ENCODE data around the gene PPM1L. TPM values are rescaled to one million over a fixed set of nuclear protein-coding genes. Genes with fewer than 3 reads are reported as not detected.

PPM1L gene
- total RNA-seq, 1 experiment from 2014 or later = 13.2 TPM

DNA sequence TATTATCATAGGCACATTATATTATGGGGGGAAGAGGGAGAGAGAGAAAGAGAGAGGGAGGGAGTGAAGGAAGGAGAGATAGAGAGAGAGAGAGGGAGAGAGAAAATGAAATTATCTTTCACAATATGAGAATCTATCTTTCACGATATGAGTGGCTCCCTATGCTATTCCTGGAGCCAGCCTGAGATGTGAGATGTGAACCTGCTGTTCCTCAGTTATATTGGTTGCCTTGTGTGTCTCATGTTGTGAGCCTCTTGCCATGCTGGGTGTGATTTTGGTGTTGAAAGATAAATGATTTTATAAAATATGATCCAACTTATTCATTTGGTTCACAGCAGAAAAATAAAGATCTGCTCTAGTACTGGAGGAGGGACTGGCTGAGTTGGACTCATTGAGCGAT is 148.7 kb downstream of the PPM1L start:
- CTCF ChIA-PET = no interaction called here

More for the DNA sequence above, 148.7 kb downstream of the PPM1L start:
- Histone ChIP-seq H3K36me3 (ENCODE audit: control insufficient read depth in 1 of 2, insufficient read depth in 2 of 2, low read length in 2 of 2) (no peaks in the 10 kb centered on the region), H3K9me3 (ENCODE audit: control insufficient read depth in 1 of 2, insufficient read depth in 1 of 2, low read depth in 1 of 2, low read length in 2 of 2) (no peaks in the 10 kb centered on the region), H3K4me1 (ENCODE audit: control insufficient read depth in 1 of 2, insufficient read depth in 2 of 2, low read length in 2 of 2) (no peaks in the 10 kb centered on the region), H3K9me2 (ENCODE audit: insufficient read depth) (no peaks in the 10 kb centered on the region), H4K20me1 (ENCODE audit: insufficient read depth) (no peaks in the 10 kb centered on the region), H3K9ac (ENCODE audit: low read length) (no peak overlapping the region), H3K27ac (ENCODE audit: low read depth, low read length) (no peak overlapping the region), H3K27me3 (ENCODE audit: insufficient read depth, low read length) (no peaks in the 10 kb centered on the region), H2AFZ (ENCODE audit: low read depth, low read length, poor library complexity, severe bottlenecking) (no peak overlapping the region), H3K4me2 (ENCODE audit: low read length) (no peak overlapping the region), H3K4me3 (replicated peaks in 1 of 2; ENCODE audit: low read depth in 1 of 2, low read length in 2 of 2) (no peak overlapping the region), H3K79me2 (ENCODE audit: insufficient read depth, low read length) (no peaks in the 10 kb centered on the region)
- intact Hi-C loops (cut with micrococcal nuclease) = no loop called here
- no TSS peak for BruUV-seq (replicated peaks)
- no peak for TF ChIP-seq CEBPB (IDR thresholded peaks at IDR 0.05; ENCODE audit: low read depth)
- TF ChIP-seq TCF7L2 (IDR thresholded peaks at IDR 0.05; ENCODE audit: borderline replicate concordance, extremely low read depth, insufficient read depth, insufficient read length) = no peak
- TF ChIP-seq, protein P1, sequence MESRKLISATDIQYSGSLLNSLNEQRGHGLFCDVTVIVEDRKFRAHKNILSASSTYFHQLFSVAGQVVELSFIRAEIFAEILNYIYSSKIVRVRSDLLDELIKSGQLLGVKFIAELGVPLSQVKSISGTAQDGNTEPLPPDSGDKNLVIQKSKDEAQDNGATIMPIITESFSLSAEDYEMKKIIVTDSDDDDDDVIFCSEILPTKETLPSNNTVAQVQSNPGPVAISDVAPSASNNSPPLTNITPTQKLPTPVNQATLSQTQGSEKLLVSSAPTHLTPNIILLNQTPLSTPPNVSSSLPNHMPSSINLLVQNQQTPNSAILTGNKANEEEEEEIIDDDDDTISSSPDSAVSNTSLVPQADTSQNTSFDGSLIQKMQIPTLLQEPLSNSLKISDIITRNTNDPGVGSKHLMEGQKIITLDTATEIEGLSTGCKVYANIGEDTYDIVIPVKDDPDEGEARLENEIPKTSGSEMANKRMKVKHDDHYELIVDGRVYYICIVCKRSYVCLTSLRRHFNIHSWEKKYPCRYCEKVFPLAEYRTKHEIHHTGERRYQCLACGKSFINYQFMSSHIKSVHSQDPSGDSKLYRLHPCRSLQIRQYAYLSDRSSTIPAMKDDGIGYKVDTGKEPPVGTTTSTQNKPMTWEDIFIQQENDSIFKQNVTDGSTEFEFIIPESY (IDR thresholded peaks at IDR 0.05; ENCODE audit: extremely low read depth, insufficient replicate concordance, low read length) = no peak
- TF ChIP-seq YY1 (IDR thresholded peaks at IDR 0.05; ENCODE audit: extremely low read depth, insufficient replicate concordance, low read depth, low read length) = no peak
- no peak for TF ChIP-seq POLR2A (IDR thresholded peaks at IDR 0.05; ENCODE audit: borderline replicate concordance, extremely low read depth, insufficient read depth, insufficient read length)
- TF ChIP-seq, protein P2, sequence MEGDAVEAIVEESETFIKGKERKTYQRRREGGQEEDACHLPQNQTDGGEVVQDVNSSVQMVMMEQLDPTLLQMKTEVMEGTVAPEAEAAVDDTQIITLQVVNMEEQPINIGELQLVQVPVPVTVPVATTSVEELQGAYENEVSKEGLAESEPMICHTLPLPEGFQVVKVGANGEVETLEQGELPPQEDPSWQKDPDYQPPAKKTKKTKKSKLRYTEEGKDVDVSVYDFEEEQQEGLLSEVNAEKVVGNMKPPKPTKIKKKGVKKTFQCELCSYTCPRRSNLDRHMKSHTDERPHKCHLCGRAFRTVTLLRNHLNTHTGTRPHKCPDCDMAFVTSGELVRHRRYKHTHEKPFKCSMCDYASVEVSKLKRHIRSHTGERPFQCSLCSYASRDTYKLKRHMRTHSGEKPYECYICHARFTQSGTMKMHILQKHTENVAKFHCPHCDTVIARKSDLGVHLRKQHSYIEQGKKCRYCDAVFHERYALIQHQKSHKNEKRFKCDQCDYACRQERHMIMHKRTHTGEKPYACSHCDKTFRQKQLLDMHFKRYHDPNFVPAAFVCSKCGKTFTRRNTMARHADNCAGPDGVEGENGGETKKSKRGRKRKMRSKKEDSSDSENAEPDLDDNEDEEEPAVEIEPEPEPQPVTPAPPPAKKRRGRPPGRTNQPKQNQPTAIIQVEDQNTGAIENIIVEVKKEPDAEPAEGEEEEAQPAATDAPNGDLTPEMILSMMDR (IDR thresholded peaks at IDR 0.05 in 2 of 3, conservative IDR thresholded peaks at IDR 0.05 in 1 of 3; ENCODE audit: borderline replicate concordance in 1 of 3, insufficient read depth in 1 of 3, low read depth in 2 of 3, low read length in 2 of 3) = no peak
- no peak for TF ChIP-seq ZNF274 (IDR thresholded peaks at IDR 0.05; ENCODE audit: low read depth, low read length)
- TF ChIP-seq CBX3 (IDR thresholded peaks at IDR 0.05; ENCODE audit: low read depth) = no peak
- TF ChIP-seq SP1 (IDR thresholded peaks at IDR 0.05; ENCODE audit: low read depth) = no peak
- TF ChIP-seq, protein P3, sequence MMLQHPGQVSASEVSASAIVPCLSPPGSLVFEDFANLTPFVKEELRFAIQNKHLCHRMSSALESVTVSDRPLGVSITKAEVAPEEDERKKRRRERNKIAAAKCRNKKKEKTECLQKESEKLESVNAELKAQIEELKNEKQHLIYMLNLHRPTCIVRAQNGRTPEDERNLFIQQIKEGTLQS (IDR thresholded peaks at IDR 0.05) = no peak
- TF ChIP-seq, protein P4, sequence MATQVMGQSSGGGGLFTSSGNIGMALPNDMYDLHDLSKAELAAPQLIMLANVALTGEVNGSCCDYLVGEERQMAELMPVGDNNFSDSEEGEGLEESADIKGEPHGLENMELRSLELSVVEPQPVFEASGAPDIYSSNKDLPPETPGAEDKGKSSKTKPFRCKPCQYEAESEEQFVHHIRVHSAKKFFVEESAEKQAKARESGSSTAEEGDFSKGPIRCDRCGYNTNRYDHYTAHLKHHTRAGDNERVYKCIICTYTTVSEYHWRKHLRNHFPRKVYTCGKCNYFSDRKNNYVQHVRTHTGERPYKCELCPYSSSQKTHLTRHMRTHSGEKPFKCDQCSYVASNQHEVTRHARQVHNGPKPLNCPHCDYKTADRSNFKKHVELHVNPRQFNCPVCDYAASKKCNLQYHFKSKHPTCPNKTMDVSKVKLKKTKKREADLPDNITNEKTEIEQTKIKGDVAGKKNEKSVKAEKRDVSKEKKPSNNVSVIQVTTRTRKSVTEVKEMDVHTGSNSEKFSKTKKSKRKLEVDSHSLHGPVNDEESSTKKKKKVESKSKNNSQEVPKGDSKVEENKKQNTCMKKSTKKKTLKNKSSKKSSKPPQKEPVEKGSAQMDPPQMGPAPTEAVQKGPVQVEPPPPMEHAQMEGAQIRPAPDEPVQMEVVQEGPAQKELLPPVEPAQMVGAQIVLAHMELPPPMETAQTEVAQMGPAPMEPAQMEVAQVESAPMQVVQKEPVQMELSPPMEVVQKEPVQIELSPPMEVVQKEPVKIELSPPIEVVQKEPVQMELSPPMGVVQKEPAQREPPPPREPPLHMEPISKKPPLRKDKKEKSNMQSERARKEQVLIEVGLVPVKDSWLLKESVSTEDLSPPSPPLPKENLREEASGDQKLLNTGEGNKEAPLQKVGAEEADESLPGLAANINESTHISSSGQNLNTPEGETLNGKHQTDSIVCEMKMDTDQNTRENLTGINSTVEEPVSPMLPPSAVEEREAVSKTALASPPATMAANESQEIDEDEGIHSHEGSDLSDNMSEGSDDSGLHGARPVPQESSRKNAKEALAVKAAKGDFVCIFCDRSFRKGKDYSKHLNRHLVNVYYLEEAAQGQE (IDR thresholded peaks at IDR 0.05; ENCODE audit: low read depth) = no peak
- no peak for TF ChIP-seq JUND (IDR thresholded peaks at IDR 0.05)
- RAD21 ChIA-PET (ENCODE audit: low non-redundant PET in 1 of 2, low total read pairs in 2 of 2, uncharacterized antibody in 2 of 2, unreplicated experiment in 2 of 2) = no interaction called here
- DNase-seq (ENCODE audit: low read depth, low spot score) (no peak), ATAC-seq (no peak)
- POLR2A ChIA-PET = no interaction called here

Data from HCT116 (cell line).